ENCODE data around the gene ILF3.

The ILF3 gene

GRCh38 chr19:10730932-10731331 lies 76.8 kb downstream of the ILF3 start:
- no peak for DNase-seq (ENCODE audit: low read depth, low spot score)

GRCh38 chr19:10735741-10736140 lies 81.6 kb downstream of the ILF3 start:
- no peak for DNase-seq (ENCODE audit: low read depth, low spot score)

GRCh38 chr19:10736189-10736588 lies 82.0 kb downstream of the ILF3 start:
- no peak for DNase-seq (ENCODE audit: low read depth, low spot score)

GRCh38 chr19:10736916-10737551 lies 82.9 kb downstream of the ILF3 start:
- no peak for DNase-seq (ENCODE audit: low read depth, low spot score)

GRCh38 chr19:10737722-10738121 lies 83.6 kb downstream of the ILF3 start:
- DNase-seq (ENCODE audit: low read depth, low spot score), result no peak

- no peak for DNase-seq (ENCODE audit: low read depth, low spot score)
Measured at GRCh38 chr19:10740798-10741197, 86.7 kb downstream of the ILF3 start.
